Measurements from ENCODE around the gene FGF14.

The FGF14 gene

DNA sequence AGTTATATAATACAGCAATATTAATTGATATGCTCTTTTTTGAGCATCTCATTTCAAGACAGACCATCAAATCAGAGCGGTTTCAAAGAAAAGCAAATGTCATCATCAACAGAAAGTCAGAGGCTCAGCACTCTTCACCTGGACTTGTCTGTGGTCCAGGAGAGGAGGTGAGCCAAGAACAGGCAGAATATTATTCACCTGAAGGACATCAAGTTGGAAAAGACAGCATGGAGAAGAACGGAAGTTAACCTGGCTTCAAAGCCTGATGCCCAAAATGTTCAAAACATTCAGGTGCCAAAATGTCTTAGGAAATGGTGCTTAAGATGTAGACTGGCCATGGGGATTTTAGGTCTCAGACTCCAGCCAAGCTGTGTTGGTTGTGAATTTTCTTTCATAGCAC, 40.7 kb downstream of the FGF14 start:
- DNase-seq: no peak

GRCh38 chr13:102359264-102359663, 42.6 kb downstream of the FGF14 start:
- DNase-seq: no peak

DNA sequence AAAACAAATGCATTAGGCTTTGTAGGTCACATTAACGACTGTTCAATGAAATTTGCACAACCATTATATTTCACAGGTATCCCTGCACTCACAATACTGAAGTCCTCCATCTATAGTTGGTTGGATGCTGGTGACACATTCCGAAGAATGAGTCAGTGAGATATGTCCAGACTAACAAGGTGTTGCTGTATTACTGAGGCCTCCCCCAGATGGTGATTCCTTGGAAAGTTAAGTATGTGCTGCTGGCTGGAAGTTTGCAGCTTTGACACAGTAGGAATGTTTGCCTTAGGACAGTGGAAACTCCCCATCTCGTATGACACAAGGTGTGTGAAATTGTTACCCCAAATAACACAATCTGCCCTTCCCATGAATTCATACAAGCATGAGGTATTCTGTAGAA, 46.6 kb downstream of the FGF14 start:
- DNase-seq: no peak

DNA sequence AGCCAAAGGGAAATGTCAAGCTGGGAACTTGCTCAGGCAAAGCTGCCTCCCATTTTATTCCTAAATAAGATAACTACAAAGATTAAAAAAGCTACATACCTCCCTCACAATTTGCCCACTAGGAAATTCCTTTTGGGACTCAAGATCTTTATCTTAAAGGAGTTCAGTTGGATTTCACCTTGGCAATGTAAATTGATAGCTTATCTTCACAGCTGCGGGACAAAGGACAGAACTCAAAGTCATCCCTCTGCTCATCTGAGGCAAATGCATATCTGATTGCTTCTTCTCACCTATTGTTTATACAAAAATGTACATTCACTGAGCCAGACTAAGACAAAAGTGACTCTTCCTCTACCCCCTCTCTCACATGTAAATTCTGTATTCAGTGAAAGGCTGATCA, 47.8 kb downstream of the FGF14 start:
- DNase-seq: no peak

DNA sequence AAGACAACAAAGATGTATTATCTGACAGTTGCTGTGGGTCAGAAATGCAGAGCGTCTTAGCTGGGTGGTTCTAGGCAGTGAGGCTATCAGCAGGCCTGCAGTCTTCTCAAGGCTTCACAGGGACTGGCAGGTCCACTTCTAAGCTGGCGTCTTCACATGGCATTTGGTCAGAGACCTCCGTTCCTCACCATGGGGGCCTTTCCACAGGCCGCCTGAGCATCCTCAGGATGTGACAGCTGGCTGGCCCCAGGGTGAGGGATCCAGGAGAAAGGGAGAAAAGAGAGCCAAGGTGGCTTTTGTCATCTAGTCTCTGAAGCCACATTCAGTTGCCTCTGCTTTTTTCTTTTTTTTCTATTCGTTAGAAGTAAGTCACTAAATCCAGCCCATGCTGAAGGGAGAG, 50.3 kb downstream of the FGF14 start:
- no peak for DNase-seq

DNA sequence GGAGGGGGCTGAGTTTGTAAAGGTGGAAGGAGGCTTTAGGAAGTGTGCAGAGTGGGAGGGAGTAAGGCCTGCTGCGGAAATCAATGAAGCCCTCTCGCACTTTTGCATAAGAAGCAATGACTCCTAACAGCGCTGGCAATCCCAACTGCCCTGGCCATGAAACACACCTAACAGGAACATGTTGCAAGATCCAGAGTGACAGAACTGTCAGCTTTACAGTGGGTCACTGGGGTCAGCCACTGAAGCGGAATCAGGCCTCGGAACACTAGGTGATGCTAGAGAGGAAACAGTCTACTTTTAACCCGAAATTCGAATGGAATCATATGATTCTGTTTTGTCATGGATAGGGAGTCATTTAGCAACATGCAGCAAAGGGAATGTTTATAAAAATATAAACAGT, 54.4 kb downstream of the FGF14 start:
- no peak for DNase-seq

DNA sequence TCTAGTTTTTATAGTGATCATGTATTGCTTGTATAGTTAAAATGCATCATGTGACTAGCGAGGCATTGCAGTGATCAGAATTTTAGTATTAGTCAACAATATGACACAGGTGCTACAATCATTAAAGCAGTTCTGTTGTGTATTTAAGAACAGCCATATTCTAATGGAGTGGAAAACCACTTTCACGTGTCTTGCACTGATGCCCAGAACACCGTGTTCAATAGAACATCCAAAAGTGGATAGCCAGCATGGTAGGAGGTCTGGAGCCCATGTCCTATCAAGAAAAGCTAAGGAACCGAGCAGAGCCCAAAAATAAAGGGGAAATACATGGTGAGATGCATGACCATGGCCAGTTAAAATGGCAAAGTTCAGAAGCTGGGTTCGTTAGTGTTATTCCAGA, 55.1 kb downstream of the FGF14 start:
- no peak for DNase-seq

GRCh38 chr13:102344410-102344809, 57.4 kb downstream of the FGF14 start:
- DNase-seq: no peak

DNA sequence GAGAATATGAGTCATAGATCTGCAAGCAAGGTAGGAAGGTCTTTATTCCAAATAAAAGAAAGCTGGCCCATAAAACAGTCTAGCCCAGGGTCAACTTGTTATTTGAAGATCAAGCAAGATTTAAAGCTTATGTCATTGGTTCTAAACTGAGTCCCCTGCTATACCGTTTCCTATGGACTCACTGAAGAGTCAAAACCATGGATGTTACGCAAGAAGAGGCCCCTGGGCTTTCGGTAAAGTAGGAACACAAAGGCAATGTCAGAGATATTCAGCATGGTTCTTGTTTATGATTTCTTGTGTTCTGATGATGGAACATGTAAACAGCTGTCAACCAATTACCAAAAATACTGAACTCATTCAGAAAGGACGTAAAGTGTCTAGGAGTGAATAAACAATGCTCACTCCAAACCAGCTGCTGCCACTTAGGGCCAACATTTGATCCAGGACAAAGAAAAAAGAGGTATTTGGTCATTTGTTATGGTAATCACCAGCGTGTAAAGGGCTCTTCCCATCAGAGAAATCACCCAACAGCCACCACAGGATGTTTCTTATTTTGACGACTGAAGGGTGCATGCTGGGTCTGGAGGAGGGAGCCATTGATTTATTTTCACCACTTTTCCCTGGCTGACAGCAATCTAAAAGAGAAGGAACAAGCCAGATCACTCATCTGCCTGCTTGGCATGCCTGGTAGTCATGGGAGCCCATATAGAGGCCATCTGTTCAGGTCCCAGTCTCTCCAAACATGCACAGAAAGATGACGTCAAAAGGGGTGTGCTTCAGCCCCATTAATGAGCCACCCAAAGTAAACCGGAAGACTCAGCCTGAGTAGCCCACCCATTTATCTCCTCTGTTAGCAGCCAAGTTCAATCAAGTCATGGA, 68.3 kb downstream of the FGF14 start:
- DNase-seq: no peak

GRCh38 chr13:102328909-102329308, 72.9 kb downstream of the FGF14 start:
- no peak for DNase-seq

DNA sequence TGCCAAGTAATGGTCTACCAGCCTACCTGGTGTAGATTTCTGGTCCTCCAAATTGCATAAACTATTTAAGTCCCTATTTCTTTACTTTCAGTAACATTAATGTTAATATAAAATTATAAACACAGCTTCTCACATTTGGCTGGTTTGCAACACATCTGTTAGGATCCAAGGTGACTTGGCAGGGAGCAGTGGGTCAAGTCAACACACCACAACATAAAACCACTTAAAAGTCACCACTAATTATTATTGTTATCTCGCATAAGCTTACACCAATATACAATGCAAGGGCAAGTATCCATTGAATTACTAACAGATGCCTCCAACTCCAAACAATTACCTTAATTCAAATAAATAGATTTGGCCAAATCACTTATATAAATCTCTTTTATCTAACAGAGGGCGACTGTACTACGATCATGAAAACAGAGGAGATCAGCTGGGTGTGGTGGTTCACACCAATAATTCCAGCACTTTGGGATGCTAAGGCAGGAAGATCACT, 74.7 kb downstream of the FGF14 start:
- no peak for DNase-seq

DNA sequence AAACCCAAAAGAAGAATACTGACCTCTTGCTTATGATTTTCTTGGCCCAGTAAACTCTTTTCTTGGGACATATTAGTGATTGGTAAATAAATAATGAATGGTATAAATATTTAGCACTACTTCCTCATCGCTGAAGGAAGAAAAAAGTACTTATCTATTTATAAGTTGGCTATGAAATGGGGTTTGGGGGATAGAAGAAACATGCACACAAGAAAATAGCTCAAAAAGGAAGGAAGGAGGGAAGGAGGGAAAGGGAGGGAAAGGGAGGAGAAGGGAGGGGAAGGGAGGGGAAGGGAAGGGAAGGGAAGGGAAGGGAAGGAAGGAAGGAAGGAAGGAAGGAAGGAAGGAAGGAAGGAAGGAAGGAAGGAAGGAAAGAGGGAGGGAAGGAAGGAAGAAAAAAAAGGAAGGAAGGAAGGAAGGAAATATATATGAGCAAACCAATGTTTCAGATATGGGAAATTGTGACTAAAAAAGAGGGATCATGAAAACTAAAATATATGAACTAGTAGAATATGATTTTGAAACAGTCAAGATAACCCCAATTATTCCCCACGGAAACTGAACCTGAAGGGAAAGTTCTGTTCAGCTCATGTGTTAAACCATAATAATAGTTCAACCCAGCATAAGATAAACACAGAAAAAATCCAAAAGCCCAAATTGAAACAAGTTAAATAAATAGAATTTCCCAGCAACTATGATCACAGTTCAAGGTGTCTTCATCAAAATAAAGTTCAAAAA, 75.3 kb downstream of the FGF14 start:
- no peak for DNase-seq

GRCh38 chr13:102325321-102325720, 76.5 kb downstream of the FGF14 start:
- no peak for DNase-seq

- DNase-seq: no peak
Observed at GRCh38 chr13:102323505-102323904, 78.3 kb downstream of the FGF14 start.

- no peak for DNase-seq
Observed at GRCh38 chr13:102323012-102323411, 78.8 kb downstream of the FGF14 start.

- no peak for DNase-seq
Observed at GRCh38 chr13:102322211-102322610, 79.6 kb downstream of the FGF14 start.

GRCh38 chr13:102318233-102318632, 83.6 kb downstream of the FGF14 start:
- no peak for DNase-seq

GRCh38 chr13:102317593-102317992, 84.3 kb downstream of the FGF14 start:
- no peak for DNase-seq

DNA sequence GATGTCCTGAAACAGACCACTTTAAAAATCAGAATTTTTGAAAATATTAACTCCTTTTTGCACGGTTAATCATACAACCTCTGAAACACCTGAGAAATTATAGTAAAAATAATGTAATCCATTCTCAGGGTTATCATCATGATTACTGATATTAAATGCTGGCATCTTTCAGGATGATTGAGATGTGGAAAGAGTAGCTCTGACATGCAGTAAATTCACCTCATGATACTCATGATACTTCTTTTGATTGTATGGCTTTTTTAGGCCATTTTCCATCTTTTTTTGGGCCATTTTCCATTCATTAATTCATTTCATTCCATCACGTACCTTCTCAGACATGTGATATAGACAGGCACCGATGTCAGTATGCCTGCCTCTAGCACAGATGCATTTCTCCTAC, 85.1 kb downstream of the FGF14 start:
- DNase-seq: no peak

DNA sequence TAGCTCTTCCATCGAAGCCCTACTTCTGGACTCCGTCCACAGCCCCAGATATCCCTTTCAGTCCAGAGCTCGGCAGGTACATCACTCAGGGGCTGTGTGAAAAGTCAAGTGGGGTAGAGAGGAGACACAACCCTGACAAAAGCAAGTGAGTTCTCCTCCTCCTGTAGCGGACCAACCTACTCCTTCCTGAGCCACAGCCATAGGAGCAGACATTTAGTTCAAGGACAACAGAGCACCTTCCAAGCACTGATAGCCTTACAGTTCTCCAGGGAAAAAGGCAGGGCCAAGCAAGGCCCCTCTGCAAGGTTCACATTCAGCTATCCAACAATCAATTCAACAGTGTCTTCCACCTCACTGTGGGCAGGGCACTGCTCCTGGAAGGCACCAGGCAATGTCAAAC, 89.0 kb downstream of the FGF14 start:
- no peak for DNase-seq

GRCh38 chr13:102311901-102312300, 89.9 kb downstream of the FGF14 start:
- DNase-seq: no peak

GRCh38 chr13:102311419-102311796, 90.4 kb downstream of the FGF14 start:
- no peak for DNase-seq

- no peak for DNase-seq
Observed at GRCh38 chr13:102310691-102311418, 91.0 kb downstream of the FGF14 start.

- no peak for DNase-seq
Observed at GRCh38 chr13:102309110-102309509, 92.7 kb downstream of the FGF14 start.
